ENCODE data around the gene BCKDHA. TPM values are rescaled to one million over a fixed set of nuclear protein-coding genes. Genes with fewer than 3 reads are reported as not detected.

Gene BCKDHA
- total RNA-seq, 1 experiment from 2014 or later: 19.4 TPM

GRCh38 chr19:41351339-41352245, 46.0 kb upstream of the BCKDHA start:
- Mint-ChIP-seq H3K27me3 (ENCODE audit: insufficient read depth, unreplicated experiment) (peaks cover 11% of the 10 kb centered on the region), H3K27ac (ENCODE audit: unreplicated experiment) (peak overlapping the region; percentile 21), H3K4me1 (ENCODE audit: low read depth, unreplicated experiment) (peaks cover 24% of the 10 kb centered on the region), H3K4me3 (ENCODE audit: unreplicated experiment) (peak overlapping the region; percentile 83), H3K9me3 (ENCODE audit: unreplicated experiment) (no peaks in the 10 kb centered on the region), H3K36me3 (ENCODE audit: insufficient read depth, unreplicated experiment) (peaks cover 16% of the 10 kb centered on the region)
- no peaks in the 10 kb centered on the region for H3K36me3 ChIP-seq (ENCODE audit: control insufficient read depth, insufficient read depth, low read length)
- DNase-seq: peak in 1 of 2 experiments; percentile 66
- no peaks in the 10 kb centered on the region for H3K9me3 ChIP-seq
- H3K4me1 ChIP-seq: peaks cover 4% of the 10 kb centered on the region; the same call in 1 of the 2 replicates
- TF ChIP-seq CTCF (IDR thresholded peaks at IDR 0.05; ENCODE audit: insufficient read depth in 1 of 2, low read depth in 1 of 2, low read length in 1 of 2, severe bottlenecking in 1 of 2, unreplicated experiment in 1 of 2): no peak
- intact Hi-C loops (cut with micrococcal nuclease; ENCODE audit: unreplicated experiment): loop anchor here (1.0 kb wide), 1 partner anchor 10 kb away; no protein-coding TSS in a partner anchor
- peak overlapping the region; percentile 73 for H3K4me3 ChIP-seq (ENCODE audit: low read depth, low read length)
- ChIA-PET CTCF (interaction anchor here (0.6 to 2.2 kb wide), 14 partner anchors 10 to 1108 kb away, joined by 3 to 31 read pairs (median 4); partner anchors contain the start of genes B9D2 and HNRNPUL1), POLR2A (interaction anchor here (0.6 to 2.0 kb wide), 4 partner anchors 12 to 125 kb away, joined by 3 to 8 read pairs (median 4); partner anchors contain the start of gene B9D2)
- H3K27me3 ChIP-seq (replicated peaks; ENCODE audit: control insufficient read depth, insufficient read depth, low read length): no peaks in the 10 kb centered on the region; the same call in 1 of the 2 replicates
- BruUV-seq (replicated peaks): no TSS peak

GRCh38 chr19:41352279-41352608, 45.4 kb upstream of the BCKDHA start:
- CTCF ChIA-PET: interaction anchor here (0.6 to 2.2 kb wide), 19 partner anchors 11 to 1108 kb away, joined by 3 to 31 read pairs (median 4); partner anchors contain the start of genes B9D2 and HNRNPUL1
- TF ChIP-seq CTCF (IDR thresholded peaks at IDR 0.05; ENCODE audit: insufficient read depth in 1 of 2, low read depth in 1 of 2, low read length in 1 of 2, severe bottlenecking in 1 of 2, unreplicated experiment in 1 of 2): no peak
- Mint-ChIP-seq H3K4me1 (ENCODE audit: low read depth, unreplicated experiment) (peaks cover 24% of the 10 kb centered on the region), H3K4me3 (ENCODE audit: unreplicated experiment) (peak overlapping the region; percentile 83), H3K9me3 (ENCODE audit: unreplicated experiment) (no peaks in the 10 kb centered on the region), H3K27me3 (ENCODE audit: insufficient read depth, unreplicated experiment) (peaks cover 11% of the 10 kb centered on the region), H3K27ac (ENCODE audit: unreplicated experiment) (peak overlapping the region; percentile 21), H3K36me3 (ENCODE audit: insufficient read depth, unreplicated experiment) (peaks cover 16% of the 10 kb centered on the region)
- H3K4me3 ChIP-seq (ENCODE audit: low read depth, low read length): peak overlapping the region; percentile 73
- H3K4me1 ChIP-seq: peaks cover 4% of the 10 kb centered on the region; the same call in 1 of the 2 replicates
- H3K9me3 ChIP-seq: no peaks in the 10 kb centered on the region
- no peak for DNase-seq
- no peaks in the 10 kb centered on the region for H3K36me3 ChIP-seq (ENCODE audit: control insufficient read depth, insufficient read depth, low read length)
- H3K27me3 ChIP-seq (replicated peaks; ENCODE audit: control insufficient read depth, insufficient read depth, low read length): no peaks in the 10 kb centered on the region; the same call in 1 of the 2 replicates
- POLR2A ChIA-PET: interaction anchor here (0.6 to 2.0 kb wide), 3 partner anchors 12 to 126 kb away, joined by 3 to 8 read pairs (median 3); partner anchors contain the start of gene B9D2
- BruUV-seq (replicated peaks): no TSS peak
- intact Hi-C loops (cut with micrococcal nuclease; ENCODE audit: unreplicated experiment): loop anchor here (1.0 kb wide), 1 partner anchor 11 kb away; no protein-coding TSS in a partner anchor
